A673 (cell line): ENCODE results near the gene LPCAT2.

ENCODE experiments used
- CTCF ChIP-seq: fragments of 300-800, 200-600 bp; sonication (generic); conservative IDR thresholded peaks from 2 replicates; pipeline ENCODE4 v1.5.1; 2017; ENCODE audit warnings: low read depth, mild to moderate bottlenecking, antibody characterized with exemption, low read length, moderate library complexity, mixed read lengths
- EZH2 ChIP-seq: fragments of 200-600 bp; sonication (generic); IDR thresholded peaks from 2 replicates; pipeline ENCODE4 v1.6.1; 2017; ENCODE audit warnings: borderline replicate concordance, low read depth, mild to moderate bottlenecking, mixed read lengths, antibody characterized with exemption, low read length; ENCODE audit not compliant: poor library complexity, severe bottlenecking

DNA sequence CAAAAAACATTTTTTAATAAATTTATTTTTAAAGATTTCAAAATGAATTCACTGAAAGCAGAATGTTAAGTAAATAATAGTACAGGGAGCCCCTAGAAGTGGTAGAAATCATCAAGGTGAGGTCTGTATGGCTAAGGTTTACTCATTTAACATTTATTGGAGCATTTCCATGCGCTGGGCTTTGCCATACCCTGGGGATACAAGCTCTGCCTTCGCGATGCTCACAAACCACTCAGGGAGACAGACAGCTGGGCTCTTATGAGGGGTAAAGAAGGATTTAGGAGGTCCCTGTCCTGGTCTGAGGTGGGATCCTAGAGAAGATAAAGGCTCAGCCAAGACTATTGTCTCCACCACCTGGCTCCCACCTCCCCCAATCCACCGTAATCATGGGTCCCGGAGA, 11.3 kb upstream of the LPCAT2 start:
- TF ChIP-seq CTCF (no peak), EZH2 (no peak)
